Right forelimb (tissue), 1 donor: ENCODE measurements around the gene PFN3.

ENCODE experiments used
- DNase-seq: peaks from one replicate; pipeline ENCODE4 v3.0.0-alpha.2; 2018

The PFN3 gene

DNA sequence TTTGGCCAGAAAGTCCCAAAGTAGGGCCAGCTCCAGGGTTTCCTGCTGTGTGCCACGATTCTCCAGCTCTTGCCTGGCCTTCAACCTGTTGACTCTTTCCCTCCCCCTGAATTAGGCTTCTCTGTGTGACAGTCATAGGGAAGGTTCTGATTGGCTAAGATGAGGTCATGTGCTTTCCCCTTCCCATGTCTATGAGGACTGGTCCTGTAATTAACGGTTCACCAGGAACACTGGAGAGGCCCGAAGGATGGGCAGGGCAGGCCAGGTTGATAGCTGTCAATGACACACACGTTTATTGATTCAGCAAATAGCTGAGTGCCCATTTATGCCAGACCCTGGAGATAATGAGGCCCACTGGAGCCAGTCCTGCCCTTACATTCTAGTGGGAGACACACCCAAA lies 37.2 kb upstream of the PFN3 start:
- DNase-seq: peak; percentile 24

GRCh38 chr5:177435847-177436536 lies 35.5 kb upstream of the PFN3 start:
- no peak for DNase-seq

DNA sequence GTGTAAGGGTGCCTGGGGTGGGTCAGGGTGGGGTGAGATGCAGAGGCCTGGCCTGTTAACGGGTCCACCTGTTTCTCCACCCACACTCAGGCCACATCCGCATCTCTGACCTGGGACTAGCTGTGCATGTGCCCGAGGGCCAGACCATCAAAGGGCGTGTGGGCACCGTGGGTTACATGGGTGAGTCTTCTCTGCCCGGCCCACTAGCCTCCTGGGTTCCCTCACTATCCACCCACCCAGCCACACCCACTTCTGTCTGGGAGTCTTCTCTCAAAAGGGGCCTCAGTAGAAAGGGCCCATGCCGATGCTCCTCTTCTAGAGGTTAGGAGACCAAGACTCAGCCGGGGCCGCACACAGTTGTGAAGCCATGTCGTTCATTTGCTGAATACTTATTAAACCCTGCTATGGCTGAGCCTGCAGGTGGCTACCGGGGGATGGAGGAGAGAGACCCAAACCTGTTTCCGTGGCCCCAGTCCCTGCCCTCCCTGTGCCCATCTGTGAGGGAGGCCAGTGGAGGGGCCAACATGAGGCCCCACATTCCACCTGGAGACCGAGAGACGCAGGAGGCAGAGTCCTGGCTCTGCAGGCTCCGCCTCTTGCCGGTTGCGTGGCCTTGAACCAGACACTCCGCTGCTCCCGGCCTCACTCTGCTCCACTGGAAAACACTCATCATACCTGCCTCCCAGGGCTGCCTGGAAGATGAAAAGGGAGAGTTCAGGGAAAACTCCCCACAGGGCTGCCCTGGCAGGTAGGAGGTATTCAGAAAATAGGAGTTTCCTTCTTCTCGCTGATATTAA lies 34.7 kb upstream of the PFN3 start:
- no peak for DNase-seq

DNA sequence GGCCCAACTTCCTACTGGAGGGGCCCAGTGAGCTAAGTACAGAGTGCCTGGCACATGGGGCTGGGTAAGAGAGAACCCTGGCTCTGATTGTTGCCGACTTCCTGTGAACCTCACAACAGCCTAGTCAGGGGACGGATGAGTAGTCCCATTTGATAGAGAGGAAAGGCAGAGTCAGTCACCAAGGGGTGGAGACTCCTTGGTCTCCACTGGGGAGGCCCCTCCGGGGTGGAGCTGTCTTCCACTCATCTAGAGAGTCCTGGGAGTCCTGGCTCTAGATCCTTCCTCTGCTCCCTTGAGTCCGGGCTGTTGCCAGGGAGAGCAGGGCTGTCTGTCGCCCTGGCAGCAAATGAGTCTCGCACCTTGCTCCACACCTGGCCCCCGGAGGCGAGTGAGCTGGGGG lies 34.0 kb upstream of the PFN3 start:
- no peak for DNase-seq

- no peak for DNase-seq
Observed at GRCh38 chr5:177433658-177434217, 33.3 kb upstream of the PFN3 start.

- DNase-seq: no peak
Observed at GRCh38 chr5:177432839-177433657, 32.6 kb upstream of the PFN3 start.

DNA sequence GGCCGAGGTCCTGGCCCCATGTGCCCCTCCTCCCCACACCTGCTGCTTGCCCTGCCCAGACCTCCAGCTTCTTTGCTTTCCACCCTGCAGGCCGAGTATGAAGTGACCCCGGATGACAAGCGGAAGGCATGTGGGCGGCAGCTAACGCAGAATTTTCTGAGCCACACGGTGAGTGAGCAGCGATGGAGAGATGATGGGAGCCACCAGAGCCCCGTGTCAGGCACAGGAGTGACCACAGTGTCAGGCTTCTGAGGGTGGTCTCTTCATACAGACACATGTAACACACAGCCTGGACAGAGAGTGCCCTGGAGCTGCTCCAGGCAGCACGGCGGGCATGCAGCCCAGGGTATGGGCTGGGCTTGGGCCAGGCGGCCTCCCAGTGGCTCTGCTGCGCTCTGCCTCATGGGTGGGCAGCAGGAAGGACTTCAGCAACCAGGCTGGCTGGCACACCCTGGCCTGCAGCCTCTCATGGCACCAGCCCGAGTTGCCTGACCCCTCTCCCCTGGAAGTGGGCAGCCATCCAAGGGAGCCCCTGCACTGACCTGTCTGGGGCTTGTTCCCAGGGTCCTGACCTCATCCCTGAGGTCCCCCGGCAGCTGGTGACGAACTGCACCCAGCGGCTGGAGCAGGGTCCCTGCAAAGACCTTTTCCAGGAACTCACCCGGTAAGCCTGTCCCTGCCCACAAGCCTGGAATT lies 31.8 kb upstream of the PFN3 start:
- DNase-seq: no peak

DNA sequence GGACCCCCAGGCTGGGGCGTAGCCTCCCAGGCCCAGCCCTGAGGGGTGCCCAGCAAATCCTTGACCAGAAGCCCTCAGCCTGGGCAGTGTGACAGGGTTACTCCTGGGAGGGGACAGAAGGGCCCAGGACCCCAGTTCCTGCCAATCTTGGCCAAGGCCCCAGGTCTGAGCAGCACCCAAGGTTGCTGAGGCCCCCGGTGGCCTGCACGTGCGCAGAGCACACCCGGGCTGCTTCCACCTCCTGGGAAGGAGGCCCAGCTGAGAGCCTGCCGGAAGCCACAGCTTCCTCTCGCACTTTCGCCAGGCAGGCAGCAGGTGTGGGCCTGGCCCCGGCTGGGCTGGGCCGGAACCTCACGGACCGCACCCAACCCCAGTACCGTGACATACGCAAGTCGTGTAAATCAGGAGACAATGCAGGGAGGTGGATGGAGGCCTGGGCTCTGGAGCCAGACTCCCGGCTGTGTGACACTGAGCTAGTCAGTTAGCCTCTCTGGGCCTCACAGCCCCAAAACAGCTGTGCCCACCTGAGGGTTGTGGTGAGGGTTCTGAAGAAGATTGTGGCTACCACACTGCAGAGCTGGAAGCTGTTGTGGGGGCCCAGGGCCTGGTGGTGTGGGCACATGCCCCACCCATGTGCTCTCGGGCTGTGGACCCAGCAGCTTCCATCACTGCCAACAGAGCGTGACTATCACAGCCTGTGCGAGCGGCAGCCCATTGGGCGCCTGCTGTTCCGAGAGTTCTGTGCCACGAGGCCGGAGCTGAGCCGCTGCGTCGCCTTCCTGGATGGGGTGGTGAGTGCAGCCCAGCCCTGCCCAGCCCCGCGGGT lies 31.1 kb upstream of the PFN3 start:
- no peak for DNase-seq

DNA sequence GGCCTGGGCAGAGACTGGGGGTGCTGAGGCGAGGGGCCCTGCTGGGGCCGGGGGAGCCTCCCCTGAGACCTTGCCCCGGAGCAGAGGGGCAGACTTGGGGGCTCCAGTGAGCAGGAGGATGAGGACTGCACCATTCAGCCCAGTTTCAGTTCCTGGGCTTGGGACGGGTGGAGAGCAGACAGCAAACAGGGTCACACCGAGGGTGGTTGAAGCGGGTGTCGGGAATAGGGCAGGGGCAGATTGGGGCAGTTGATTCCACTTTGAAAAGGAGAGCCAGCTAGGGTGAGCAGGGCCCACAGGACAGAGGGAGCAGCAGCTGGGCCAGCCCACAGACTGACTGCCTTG lies 30.5 kb upstream of the PFN3 start:
- no peak for DNase-seq

DNA sequence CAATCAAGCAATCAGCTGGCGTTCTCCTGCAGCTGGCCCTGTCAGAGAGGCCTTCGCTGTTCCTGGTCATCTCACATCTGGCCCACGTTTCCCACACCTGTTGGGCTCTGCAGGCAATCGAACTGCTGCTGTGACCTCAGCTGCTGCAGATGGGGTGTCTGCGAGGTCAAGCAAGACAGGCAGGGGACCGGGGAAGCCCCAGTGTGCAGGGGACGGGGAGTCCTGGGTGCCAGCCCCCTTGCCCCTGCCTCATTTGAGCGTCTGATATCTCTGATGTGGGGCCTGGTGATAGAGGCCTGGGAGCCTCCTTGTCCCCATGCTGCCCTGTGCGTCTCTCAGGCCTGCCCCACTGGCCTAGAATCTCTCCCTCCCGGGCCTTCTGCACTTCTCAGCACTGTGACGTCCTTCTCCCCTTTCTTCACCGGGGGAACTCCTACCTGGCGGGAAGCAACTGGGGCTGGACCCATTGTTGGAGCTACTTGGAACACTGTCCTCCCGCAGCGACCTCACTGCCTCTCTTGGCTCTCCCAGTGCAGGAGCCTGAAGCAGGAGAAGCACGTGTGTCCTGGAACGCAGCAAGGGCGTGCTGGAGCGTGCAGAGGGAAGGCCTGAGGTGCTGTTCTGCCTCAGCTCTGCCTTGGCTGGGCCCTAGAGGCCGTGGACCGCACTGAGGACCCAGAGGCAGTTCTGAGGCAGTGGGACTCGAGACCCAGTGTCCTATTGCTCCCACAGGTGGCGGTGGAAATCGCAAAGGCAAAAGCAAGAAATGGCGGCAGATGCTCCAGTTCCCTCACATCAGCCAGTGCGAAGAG lies 29.9 kb upstream of the PFN3 start:
- DNase-seq: no peak

DNA sequence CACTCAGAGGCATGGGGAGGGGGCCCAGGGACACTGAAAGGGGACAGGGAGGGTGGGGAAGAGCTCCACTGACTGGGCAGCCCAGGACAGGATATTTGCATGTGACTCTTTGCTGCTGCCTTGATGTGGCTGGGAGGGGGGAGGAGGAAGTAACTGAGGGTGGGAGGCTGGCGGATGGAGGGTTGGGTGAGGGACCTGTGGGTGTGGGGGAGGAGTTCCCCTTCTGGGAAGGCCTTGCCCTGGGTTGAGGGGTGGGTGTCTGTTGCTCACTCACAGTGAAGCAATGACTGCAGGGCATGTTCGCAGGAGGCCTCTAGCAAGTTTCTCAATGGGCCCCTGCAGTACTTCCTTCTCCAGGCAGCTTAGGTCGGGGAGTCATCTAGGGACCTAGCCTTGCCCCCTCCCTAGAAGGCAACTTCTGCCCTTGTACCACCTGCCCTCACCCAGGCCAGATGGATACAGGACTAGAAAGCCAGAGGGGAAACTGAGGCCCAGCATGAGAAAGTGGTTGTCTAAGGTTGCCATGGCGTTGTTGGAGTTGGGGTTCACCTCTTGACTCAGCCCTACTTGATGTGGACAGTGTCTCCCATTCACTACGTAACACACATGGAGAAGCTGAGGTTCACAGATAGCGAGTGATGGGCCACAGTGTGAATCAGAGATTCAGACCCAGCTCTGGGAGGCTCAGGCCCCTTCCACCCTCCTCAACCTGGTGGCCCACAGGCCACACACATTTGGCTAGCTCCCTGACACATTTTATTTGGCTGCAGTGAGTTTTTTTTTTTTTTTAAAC lies 29.0 kb upstream of the PFN3 start:
- no peak for DNase-seq

- DNase-seq: no peak
Observed at GRCh38 chr5:177428574-177429217, 28.2 kb upstream of the PFN3 start.

DNA sequence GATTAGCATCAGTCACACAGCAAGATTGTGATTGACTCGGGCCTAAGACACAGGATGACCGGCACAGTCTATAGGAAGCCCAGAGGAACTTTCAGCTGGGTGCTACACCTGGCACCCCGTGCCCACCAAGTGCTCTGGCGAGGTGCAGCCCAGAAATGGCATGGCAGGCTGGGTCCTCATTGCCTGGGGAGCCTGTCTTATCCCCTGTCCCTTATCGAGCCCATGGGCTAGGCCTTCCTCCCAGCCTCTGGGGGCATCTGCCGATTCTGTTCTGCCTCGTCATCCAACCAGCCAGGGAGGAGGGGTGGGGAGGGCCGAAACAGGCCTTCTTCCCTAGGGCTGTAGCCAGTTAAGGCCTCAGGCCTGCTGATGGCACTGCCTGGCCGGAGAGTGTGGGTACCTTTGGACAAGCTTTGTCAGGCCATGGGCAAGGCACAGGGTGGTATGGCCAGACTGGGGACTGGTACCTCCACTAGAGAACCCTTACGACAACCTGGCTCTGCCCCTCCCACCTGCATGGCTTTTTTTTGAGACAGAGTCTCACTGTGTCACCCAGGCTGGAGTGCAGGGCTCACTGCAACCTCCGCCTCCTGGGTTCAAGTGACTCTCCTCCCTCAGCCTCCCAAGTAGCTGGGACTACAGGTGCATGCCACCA lies 27.6 kb upstream of the PFN3 start:
- no peak for DNase-seq

GRCh38 chr5:177427211-177427822 lies 26.9 kb upstream of the PFN3 start:
- no peak for DNase-seq

- DNase-seq: no peak
Observed at GRCh38 chr5:177426566-177427210, 26.2 kb upstream of the PFN3 start, which contains the start of gene GRK6. GRK6 (plus strand) TSS chr5:177426676; CDS start chr5:177426846, 170 bp downstream.

- DNase-seq: peak; percentile 99
Observed at GRCh38 chr5:177425801-177426565, 25.5 kb upstream of the PFN3 start.

- no peak for DNase-seq
Observed at GRCh38 chr5:177425196-177425800, 24.8 kb upstream of the PFN3 start.
